Measurements from ENCODE around the gene ST3GAL4. TPM values are rescaled to one million over a fixed set of nuclear protein-coding genes. Genes with fewer than 3 reads are reported as not detected.

The ST3GAL4 gene
- total and polyA plus RNA-seq, 9 donors, result 25.2 to 34.4 (median 28.8) TPM

DNA sequence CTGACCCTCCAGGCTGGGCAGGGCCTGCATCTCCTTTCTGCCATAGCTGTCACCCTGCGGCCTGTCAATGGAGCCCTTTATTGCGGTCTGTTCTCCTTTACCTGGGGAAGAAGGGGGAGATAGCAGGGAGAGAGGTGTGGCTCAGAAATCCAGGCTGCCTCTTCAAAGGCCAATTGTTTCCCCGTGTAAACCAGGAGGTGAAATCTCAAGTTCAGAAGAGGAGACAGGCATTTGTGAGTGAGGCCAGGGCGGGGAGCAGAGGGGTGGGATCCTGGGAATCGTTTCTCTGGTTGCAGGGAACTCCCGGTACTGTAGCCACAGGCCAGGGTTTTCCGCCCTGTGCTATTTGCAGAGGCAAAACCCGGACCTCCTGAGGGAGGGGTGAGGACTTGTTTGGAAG lies 42.5 kb upstream of the ST3GAL4 start:
- Histone ChIP-seq H3K9me3 (replicated peaks; ENCODE audit: control insufficient read depth, low read depth, low read length) (no peaks in the 10 kb centered on the region), H3K4me1 (ENCODE audit: control insufficient read depth, insufficient read depth, low read length) (peaks cover 27% of the 10 kb centered on the region), H3K27ac (ENCODE audit: low read length) (no peak overlapping the region), H3K27me3 (ENCODE audit: control insufficient read depth, insufficient read depth, low read length) (no peaks in the 10 kb centered on the region), H3K36me3 (ENCODE audit: control insufficient read depth, insufficient read depth, low read length) (peaks cover 16% of the 10 kb centered on the region), H3K4me3 (ENCODE audit: low read length) (no peak overlapping the region)
- 56% methylated on average over 4 of the region's 8 CpGs for WGBS (ENCODE audit: insufficient coverage)
- DNase-seq, result no peak

DNA sequence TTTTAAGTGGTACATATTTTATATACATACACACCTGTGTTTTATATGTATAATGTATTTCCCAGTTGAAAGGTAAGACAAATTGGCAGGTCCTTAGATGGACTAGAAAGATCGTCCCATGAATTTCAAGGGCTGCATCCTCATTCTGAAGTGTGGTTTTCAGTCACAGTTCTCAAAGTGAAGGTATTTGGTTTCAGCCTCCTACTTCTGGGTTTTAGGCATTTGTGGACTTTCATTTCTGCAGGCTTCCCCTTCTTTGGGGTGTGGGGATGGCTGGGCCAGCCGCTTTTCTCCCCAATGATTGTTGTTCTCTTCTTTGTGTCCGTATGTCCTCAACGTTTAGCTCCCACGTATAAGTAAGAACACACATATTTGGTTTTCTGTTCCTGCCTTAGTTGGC lies 41.7 kb upstream of the ST3GAL4 start:
- no CpG with 5 or more reads among the region's 5 CpGs for WGBS (ENCODE audit: insufficient coverage)
- Histone ChIP-seq H3K9me3 (replicated peaks; ENCODE audit: control insufficient read depth, low read depth, low read length) (no peaks in the 10 kb centered on the region), H3K27ac (ENCODE audit: low read length) (no peak overlapping the region), H3K27me3 (ENCODE audit: control insufficient read depth, insufficient read depth, low read length) (no peaks in the 10 kb centered on the region), H3K4me1 (ENCODE audit: control insufficient read depth, insufficient read depth, low read length) (peaks cover 30% of the 10 kb centered on the region), H3K36me3 (ENCODE audit: control insufficient read depth, insufficient read depth, low read length) (peaks cover 16% of the 10 kb centered on the region), H3K4me3 (ENCODE audit: low read length) (no peak overlapping the region)
- no peak for DNase-seq

DNA sequence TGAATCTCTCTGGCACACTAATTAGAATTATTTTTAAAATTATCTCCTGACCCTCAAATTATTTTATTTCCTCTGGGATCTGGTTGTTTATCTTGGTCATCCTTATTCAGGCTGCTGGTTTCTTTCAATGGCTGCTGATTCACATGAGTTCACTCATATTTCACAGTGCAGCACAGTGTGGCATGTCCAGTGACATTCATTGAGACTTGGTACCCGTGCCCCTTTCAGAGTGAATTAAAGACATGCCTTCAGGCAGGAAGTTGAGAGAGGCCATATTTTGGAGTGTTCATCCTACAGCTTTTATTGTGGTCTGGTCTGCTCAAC lies 38.1 kb upstream of the ST3GAL4 start:
- Histone ChIP-seq H3K9me3 (replicated peaks; ENCODE audit: control insufficient read depth, low read depth, low read length) (no peaks in the 10 kb centered on the region), H3K4me1 (ENCODE audit: control insufficient read depth, insufficient read depth, low read length) (peaks cover 27% of the 10 kb centered on the region), H3K27ac (ENCODE audit: low read length) (peak overlapping the region; percentile 96), H3K27me3 (ENCODE audit: control insufficient read depth, insufficient read depth, low read length) (no peaks in the 10 kb centered on the region), H3K4me3 (ENCODE audit: low read length) (no peak overlapping the region), H3K36me3 (ENCODE audit: control insufficient read depth, insufficient read depth, low read length) (peaks cover 8% of the 10 kb centered on the region)
- WGBS (ENCODE audit: insufficient coverage), result 0% methylated on average over 1 of the region's 1 CpG
- no peak for DNase-seq

DNA sequence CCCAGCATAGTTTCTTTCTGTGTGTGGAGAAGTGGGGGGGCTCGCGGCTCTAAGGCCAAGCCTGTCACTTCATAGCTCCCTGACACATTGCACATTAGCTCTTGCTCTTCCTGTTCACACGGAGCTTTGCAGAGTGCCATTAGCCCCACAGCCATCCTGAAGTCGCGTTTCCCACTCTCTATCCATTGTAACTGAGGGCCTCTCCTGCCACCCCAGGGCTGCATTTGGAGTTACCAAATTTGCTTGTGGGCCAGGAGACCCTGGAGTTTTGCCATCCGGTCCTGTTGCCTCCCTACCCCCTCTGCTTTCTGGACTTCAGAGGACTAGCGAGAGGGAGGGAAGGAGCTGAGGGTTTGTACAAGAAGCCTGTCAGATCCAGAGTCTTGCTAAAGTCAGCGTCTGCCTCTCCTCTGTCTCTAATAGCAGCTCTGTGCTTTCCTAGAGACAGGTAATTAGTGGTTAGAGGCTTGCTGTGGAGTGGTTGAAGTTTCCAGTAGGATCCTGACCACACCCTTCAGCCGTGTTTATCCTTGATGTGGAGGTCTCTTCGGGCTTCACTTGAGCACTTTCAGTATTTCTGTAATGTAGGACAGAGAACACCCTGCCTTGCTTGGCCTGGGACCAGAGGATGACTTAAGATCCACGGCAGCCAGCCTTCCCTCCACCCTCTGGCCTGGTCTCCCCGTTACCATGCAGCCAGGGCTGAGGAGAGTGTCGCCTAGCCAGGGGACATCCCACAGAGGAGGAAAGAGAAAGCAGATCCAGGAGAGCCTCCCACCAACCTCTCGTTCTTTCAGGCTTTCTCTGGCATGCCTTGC lies 37.5 kb upstream of the ST3GAL4 start:
- no peaks in the 10 kb centered on the region for H3K27me3 ChIP-seq (ENCODE audit: control insufficient read depth, insufficient read depth, low read length)
- H3K4me1 ChIP-seq (ENCODE audit: control insufficient read depth, insufficient read depth, low read length), result peaks cover 25% of the 10 kb centered on the region
- H3K36me3 ChIP-seq (ENCODE audit: control insufficient read depth, insufficient read depth, low read length), result peaks cover 6% of the 10 kb centered on the region
- peak overlapping the region; percentile 6 for H3K4me3 ChIP-seq (ENCODE audit: low read length)
- 11% methylated on average over 7 of the region's 14 CpGs for WGBS (ENCODE audit: insufficient coverage)
- peak overlapping the region; percentile 96 for H3K27ac ChIP-seq (ENCODE audit: low read length)
- peak; percentile 96 for DNase-seq
- H3K9me3 ChIP-seq (replicated peaks; ENCODE audit: control insufficient read depth, low read depth, low read length), result no peaks in the 10 kb centered on the region

DNA sequence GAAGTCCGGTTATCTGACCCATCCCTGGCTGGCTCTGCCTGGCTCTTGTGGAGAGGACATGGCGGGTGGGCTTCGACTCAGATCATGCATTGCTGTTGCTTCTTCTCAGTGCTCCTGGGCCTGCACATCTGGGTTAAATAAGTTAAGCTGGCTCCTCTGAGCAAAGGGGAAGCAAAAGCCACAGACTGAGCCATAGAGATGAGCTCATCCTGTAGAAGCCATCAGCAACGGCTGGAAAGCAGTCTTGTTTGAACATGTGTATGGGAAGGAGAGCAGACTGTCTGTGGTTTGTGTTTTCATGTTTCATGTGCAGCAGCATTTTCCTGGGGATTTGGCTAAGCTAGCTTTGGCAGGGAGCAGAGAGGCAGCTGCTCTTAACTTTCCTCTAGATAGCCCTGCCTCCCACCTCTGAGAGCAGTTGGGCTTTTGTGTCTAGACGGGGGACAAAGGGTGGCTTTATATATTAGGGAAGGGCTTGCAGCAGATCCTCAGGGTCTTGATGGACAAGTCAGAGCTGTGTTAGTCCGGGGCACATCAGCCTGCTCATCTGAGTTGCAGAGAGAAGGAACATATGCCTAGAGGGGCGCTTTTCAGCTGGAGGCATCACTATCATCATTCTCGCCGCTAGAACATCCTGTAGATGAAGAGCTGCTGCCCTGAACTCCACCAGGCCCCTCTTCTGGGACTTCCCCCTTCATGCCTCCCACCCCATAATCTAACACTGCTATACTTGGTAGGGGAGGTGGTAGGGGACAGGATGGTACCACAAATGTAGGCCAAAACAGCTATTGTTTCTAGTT lies 36.7 kb upstream of the ST3GAL4 start:
- WGBS (ENCODE audit: insufficient coverage), result 11% methylated on average over 3 of the region's 9 CpGs
- DNase-seq, result peak; percentile 99
- H3K4me1 ChIP-seq (ENCODE audit: control insufficient read depth, insufficient read depth, low read length), result peaks cover 25% of the 10 kb centered on the region
- H3K36me3 ChIP-seq (ENCODE audit: control insufficient read depth, insufficient read depth, low read length), result peaks cover 4% of the 10 kb centered on the region
- H3K4me3 ChIP-seq (ENCODE audit: low read length), result peak overlapping the region; percentile 6
- no peaks in the 10 kb centered on the region for H3K9me3 ChIP-seq (replicated peaks; ENCODE audit: control insufficient read depth, low read depth, low read length)
- peak overlapping the region; percentile 96 for H3K27ac ChIP-seq (ENCODE audit: low read length)
- no peaks in the 10 kb centered on the region for H3K27me3 ChIP-seq (ENCODE audit: control insufficient read depth, insufficient read depth, low read length)

DNA sequence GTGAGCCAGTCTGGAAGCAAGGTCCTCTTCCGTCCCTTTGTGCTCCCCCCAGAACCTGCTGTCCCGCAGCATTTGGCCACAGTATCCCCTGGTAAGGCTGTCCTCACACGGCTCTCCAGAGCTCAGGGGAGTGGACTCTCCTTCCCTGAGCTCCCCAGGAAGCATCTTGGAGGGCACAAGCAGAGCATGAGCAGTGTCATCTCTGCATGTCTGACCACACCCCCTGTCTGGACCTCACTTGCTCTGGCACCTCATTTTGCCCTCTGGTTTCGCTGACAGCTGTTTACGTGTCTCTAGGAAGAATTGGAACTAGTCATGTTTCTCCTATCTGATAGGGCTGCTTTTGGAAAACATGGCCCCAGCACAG lies 36.1 kb upstream of the ST3GAL4 start:
- H3K4me3 ChIP-seq (ENCODE audit: low read length), result no peak overlapping the region
- 48% methylated on average over 5 of the region's 5 CpGs for WGBS (ENCODE audit: insufficient coverage)
- no peak for DNase-seq

DNA sequence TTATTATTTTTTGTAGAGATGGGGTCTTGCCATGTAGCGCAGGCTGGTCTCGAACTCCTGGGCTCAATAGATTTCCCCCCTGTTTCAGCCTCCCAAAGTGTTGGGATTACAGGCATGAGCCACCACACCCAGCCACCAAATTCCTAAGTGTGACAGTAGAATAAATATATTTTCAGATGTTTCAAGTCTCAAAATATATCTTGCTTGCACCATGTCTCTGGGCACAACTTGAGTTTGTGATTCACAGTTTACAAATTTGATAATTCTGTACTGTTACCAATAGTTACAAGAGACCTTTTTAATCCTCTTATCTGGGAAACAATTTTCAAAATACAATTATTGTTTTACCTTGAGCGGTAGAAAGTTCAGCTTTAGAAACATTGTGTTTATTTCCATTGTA lies 32.5 kb upstream of the ST3GAL4 start:
- DNase-seq, result no peak
- no peak overlapping the region for H3K27ac ChIP-seq (ENCODE audit: low read length)
- no peaks in the 10 kb centered on the region for H3K9me3 ChIP-seq (replicated peaks; ENCODE audit: control insufficient read depth, low read depth, low read length)
- peaks cover 18% of the 10 kb centered on the region for H3K4me1 ChIP-seq (ENCODE audit: control insufficient read depth, insufficient read depth, low read length)
- WGBS (ENCODE audit: insufficient coverage), result no CpG with 5 or more reads among the region's 3 CpGs
- H3K27me3 ChIP-seq (ENCODE audit: control insufficient read depth, insufficient read depth, low read length), result no peaks in the 10 kb centered on the region
- H3K4me3 ChIP-seq (ENCODE audit: low read length), result no peak overlapping the region
- peaks cover 4% of the 10 kb centered on the region for H3K36me3 ChIP-seq (ENCODE audit: control insufficient read depth, insufficient read depth, low read length)

More for the DNA sequence above, 36.1 kb upstream of the ST3GAL4 start:
- peaks cover 25% of the 10 kb centered on the region for H3K4me1 ChIP-seq (ENCODE audit: control insufficient read depth, insufficient read depth, low read length)
- no peaks in the 10 kb centered on the region for H3K36me3 ChIP-seq (ENCODE audit: control insufficient read depth, insufficient read depth, low read length)
- no peaks in the 10 kb centered on the region for H3K9me3 ChIP-seq (replicated peaks; ENCODE audit: control insufficient read depth, low read depth, low read length)
- H3K27me3 ChIP-seq (ENCODE audit: control insufficient read depth, insufficient read depth, low read length), result no peaks in the 10 kb centered on the region
- peak overlapping the region; percentile 96 for H3K27ac ChIP-seq (ENCODE audit: low read length)

DNA sequence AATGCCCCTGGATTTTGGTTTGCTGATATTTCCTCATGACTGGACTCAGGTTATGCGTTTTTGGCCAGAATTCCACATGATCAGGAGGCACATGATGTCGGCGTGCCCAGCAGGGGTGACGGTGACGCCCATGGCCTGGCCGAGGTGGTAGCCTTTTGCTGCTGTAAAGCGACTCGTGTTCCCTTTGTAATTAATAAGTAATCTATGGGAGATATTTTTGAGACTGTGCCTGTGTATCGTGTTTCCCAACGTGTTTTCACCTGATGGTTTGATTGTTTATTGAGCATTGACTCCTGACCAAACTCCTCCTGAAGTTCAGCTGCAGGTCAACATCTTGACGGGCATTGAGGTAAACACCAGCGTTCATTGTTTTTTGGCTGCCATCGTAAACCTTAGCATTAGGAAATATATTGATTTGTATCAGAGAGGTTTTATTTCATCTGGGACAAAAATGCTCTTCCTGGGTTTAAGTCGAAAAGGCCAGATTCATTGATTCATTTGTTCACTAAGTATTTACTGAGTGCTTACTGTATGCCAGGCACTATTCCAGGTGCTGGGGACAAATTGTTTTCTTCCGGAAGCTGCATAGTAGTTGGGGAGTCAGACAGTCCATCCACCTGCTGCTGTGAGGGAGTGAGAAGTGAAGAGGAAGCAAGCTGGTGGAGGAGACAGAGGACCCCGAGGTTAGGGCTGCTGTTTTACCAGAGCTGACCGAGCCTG lies 28.0 kb upstream of the ST3GAL4 start:
- 82% methylated on average over 9 of the region's 17 CpGs for WGBS (ENCODE audit: insufficient coverage)
- H3K27ac ChIP-seq (ENCODE audit: low read length), result no peak overlapping the region
- no peaks in the 10 kb centered on the region for H3K9me3 ChIP-seq (replicated peaks; ENCODE audit: control insufficient read depth, low read depth, low read length)
- no peak for DNase-seq
- no peaks in the 10 kb centered on the region for H3K27me3 ChIP-seq (ENCODE audit: control insufficient read depth, insufficient read depth, low read length)
- peaks cover 14% of the 10 kb centered on the region for H3K4me1 ChIP-seq (ENCODE audit: control insufficient read depth, insufficient read depth, low read length)
- H3K36me3 ChIP-seq (ENCODE audit: control insufficient read depth, insufficient read depth, low read length), result peaks cover 18% of the 10 kb centered on the region
- no peak overlapping the region for H3K4me3 ChIP-seq (ENCODE audit: low read length)

DNA sequence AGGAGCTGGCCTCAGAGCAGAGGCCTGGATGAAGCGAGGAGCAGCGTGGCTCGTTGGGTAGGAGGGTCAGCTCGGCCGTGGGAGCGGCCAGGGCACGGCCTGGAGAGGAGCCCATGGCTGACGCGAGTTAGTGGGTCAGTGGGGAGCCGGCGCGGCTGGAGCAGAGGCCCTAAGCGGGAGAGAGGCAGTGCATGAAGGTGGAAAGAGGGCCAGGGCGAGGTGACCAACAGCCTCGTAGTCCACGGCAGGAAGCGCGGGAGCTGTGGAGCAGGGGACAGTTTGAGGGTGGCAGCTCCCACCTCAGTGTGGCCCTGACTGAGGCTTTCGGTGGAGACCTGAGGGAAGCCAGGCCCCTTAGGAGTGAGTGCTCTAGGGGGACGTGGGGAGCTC lies 27.5 kb upstream of the ST3GAL4 start:
- DNase-seq, result no peak
- no peak overlapping the region for H3K27ac ChIP-seq (ENCODE audit: low read length)
- WGBS (ENCODE audit: insufficient coverage), result 81% methylated on average over 20 of the region's 20 CpGs
- H3K4me3 ChIP-seq (ENCODE audit: low read length), result no peak overlapping the region
- peaks cover 16% of the 10 kb centered on the region for H3K4me1 ChIP-seq (ENCODE audit: control insufficient read depth, insufficient read depth, low read length)
- H3K36me3 ChIP-seq (ENCODE audit: control insufficient read depth, insufficient read depth, low read length), result peaks cover 21% of the 10 kb centered on the region
- no peaks in the 10 kb centered on the region for H3K27me3 ChIP-seq (ENCODE audit: control insufficient read depth, insufficient read depth, low read length)
- H3K9me3 ChIP-seq (replicated peaks; ENCODE audit: control insufficient read depth, low read depth, low read length), result no peaks in the 10 kb centered on the region

DNA sequence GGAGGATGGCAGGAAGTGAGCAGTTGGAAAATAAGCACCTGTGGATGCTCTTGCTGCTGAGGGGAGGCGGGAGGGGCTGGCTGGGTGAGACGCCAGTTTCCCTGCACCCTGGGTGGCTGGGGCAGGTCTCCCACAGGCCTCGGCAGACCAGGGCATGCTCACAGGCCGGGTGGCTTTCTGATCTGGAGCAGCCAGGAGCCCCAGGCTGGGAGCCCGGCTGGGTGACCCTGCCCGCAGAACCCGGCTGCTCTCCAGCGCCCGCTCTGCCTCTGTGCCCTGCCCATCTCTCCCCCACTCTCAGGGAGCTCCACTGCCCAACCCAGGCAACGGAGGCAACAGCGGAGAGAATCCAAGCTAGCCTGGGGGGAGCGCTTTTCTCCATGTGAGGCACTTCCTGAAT lies 27.0 kb upstream of the ST3GAL4 start:
- WGBS (ENCODE audit: insufficient coverage), result 83% methylated on average over 9 of the region's 12 CpGs
- Histone ChIP-seq H3K9me3 (replicated peaks; ENCODE audit: control insufficient read depth, low read depth, low read length) (no peaks in the 10 kb centered on the region), H3K4me3 (ENCODE audit: low read length) (no peak overlapping the region), H3K27ac (ENCODE audit: low read length) (no peak overlapping the region), H3K4me1 (ENCODE audit: control insufficient read depth, insufficient read depth, low read length) (peaks cover 16% of the 10 kb centered on the region), H3K36me3 (ENCODE audit: control insufficient read depth, insufficient read depth, low read length) (peaks cover 25% of the 10 kb centered on the region), H3K27me3 (ENCODE audit: control insufficient read depth, insufficient read depth, low read length) (no peaks in the 10 kb centered on the region)
- no peak for DNase-seq
